ENCODE data around the gene TCHP.

TCHP gene

DNA sequence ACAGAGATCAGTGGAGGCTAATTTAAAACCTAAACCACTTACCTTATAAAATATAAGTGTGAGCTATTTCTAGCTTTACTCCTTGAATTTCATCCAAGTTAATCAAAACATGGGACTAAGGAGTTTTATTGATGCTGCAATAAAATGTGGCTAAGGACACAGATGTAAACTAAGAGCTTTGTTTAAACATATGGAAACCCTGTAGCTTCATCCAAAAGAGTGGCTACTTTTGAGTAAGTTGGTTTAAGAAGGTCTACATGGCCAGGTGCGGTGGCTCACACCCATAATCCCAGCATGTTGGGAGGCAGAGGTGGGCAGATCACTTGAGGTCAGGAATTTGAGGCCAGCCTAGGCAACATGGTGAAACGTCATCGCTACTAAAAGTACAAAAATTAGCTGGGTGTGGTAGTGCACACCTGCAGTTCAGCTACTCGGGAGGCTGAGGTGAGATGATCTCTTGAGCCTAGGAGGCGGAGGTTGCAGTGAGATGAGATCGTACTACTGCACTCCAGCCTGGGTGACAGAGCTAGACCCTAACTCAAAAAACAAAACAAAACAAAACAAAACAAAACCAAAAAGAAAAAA lies 40.4 kb downstream of the TCHP start:
- no peak for FAIRE-seq

DNA sequence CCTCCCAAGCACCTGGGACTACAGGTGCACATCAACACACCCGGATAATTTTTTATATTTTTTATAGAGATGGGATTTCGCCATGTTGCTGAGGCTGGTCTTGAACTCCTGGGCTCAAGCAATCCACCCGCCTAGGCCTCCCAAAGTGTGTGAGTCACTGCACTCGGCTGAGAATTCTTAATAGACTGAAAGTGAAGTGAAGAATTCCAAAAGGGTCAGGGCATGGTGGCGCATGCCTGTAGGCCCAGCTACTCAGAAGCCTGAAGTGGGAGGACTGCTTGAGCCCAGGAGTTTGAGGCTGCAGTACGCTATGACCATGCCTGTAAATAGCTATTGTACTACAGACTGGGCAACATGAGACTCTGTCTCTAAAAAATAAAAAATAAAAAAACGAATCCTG lies 43.7 kb downstream of the TCHP start:
- FAIRE-seq = no peak

DNA sequence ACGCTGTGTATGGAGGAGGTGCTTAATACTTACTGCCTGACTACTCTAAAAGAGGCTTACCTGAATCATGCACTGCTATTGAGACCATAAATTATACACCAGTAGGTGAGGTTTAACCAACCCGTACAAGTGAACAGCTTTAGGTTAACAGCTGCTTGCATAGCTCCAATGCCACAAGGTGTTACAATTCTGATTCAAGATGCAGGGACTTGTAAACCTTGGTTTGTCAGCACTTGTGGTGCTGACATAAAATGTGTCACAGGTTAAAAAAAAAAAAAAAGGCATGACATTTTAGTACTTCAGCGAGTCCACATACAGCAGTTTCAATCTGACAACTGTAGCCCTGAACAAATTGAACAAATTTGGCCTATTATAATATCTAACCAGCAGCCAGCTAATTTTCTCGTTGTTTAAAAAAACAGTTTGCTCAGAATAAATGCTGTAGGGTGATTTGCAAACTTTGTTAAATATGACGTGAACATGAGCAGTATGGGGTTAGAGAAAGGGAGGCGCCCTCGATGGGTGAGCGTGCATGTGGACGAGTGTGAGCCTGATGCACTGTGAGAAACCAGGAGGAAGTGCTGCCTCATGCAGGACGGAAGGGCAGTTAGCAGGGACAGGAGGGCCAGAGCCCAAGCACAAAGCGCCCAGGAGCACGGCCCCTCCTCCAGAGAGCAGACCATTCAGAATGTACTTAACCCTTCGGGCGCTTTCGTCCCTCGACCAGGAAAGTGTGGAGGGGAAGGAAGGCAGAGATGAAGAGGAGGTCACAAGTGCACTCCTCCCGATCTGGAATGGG lies 44.7 kb downstream of the TCHP start:
- no peak for FAIRE-seq

DNA sequence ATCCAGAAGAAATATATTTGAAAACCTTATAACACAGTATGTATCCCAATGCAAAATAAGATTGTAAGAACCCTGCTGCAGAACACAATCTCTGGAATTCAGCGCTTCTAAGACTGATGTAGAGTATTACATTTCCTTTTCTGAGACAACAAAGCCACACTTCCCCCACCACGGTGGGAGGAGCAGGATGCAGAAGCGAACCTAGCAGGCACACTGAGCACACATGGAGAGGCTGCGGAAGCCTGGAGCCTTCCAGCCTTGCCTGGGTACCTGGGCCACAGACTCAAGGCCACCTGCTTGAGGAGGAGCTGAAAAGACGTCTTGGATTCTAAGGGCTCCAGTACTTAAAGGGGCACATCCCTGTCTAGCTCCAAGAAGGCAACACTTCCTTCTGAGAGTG lies 46.4 kb downstream of the TCHP start:
- FAIRE-seq = no peak

DNA sequence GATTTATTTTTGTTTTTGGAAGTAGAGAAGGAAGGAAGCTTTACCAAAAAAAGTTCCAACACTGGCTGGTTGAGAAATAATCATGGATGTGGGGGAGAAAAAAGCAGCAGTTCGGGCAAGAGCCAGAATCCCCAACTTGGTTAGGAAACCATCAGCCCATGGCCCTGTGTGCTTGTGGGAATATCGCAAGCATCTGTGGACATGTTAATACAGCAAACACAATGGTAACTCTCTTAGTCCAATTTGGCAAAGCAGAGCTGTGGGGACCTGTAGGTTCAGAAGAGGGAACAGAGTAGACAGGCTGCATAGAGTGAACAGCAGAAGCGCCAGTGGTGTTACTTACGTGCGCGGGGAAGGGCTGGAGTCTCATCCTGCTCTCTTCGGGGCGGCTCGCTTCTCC lies 46.8 kb downstream of the TCHP start:
- FAIRE-seq = no peak

DNA sequence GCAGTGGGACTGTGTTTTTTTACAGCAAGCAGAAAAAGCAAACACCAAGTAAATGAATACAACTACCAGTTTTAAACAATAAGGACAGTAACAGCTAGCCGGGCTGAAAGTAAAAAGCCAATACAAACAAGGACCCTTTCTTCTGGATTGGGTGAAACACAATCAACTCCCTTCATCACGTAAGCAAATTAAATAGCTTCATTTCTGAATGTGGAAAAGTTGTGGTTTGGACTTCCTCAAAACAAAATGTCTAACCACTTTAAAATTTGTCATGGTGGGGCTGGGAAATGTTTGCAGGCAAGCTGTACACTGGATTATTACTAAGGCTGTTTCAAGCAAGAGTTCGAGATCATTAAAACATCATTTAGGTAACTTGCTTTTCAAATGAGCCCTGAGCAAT lies 47.4 kb downstream of the TCHP start:
- no peak for FAIRE-seq

- FAIRE-seq = no peak
Observed at GRCh38 chr12:109948368-109948767, 48.3 kb downstream of the TCHP start.

GRCh38 chr12:109949089-109949488 lies 49.0 kb downstream of the TCHP start:
- no peak for FAIRE-seq

DNA sequence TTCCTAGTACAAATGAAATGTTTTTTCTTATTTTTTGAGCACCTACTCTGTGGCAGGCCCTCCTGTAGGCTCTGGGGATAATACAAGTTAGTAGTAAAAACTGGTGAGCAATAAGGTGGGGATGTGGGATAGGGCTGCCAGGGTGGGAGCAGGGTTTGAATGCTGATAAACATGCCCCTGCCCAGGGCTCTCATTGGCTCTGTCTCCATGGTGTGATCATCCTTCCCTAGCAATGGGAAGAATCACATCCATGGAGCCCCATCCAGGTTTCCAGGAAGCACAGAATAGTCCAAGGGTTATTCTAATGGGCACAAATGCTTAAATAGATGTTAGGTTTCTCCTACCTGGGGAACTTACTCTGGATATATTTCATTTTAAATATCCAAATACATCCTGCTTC lies 50.6 kb downstream of the TCHP start:
- FAIRE-seq = no peak

DNA sequence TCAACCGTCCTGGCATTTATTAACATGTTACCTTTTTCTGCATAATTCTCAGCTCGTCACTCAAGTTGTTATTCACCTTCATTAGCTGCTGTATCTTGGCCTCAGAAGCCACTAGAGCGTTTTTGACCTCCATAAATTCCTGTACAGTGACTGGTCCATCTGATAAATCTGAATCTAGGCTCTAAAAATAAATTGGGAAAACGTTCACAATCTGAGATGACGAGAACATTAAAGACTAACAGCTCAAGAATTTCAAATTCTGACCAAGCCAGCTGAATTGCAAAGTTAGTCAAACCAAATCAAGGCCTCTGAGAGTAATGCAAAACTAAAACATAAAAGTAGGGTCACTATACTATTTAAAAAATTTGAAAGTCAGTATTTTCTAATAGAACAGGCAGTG lies 51.1 kb downstream of the TCHP start:
- FAIRE-seq = no peak

- no peak for FAIRE-seq
Observed at GRCh38 chr12:109951751-109952150, 51.7 kb downstream of the TCHP start.

DNA sequence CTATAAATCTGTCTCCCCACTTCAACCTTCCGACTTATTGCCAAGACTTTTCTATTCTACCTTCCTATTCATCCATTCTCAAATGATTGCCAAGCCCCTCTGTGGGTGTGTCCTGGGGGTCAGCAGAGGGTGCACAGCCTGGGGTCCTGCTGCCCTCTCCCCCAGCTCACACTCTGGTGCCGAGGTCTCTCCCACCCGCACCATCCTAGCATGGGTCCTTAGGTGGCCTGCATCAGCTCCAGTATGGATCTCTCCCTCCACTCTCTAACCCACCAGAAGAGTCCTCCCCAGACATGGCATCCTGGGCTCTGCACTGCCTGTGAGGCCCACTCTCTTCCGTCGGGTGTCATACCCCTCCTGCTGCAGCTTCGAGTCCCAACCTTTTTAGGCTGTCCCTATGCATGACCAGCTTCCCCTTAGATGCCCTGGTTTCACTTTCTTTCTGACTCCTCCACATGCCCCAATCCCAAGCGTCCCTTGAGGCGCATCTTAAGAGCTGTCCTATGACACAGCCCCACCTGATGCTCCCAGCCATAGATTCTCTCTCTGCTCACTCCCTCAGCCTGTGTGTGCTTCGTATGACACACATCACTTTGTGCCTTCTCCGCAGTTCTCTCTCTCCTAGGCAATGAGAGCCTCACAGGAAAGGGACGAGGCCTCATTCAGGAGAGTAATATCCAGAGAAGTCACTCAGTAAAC lies 52.2 kb downstream of the TCHP start:
- FAIRE-seq = no peak

DNA sequence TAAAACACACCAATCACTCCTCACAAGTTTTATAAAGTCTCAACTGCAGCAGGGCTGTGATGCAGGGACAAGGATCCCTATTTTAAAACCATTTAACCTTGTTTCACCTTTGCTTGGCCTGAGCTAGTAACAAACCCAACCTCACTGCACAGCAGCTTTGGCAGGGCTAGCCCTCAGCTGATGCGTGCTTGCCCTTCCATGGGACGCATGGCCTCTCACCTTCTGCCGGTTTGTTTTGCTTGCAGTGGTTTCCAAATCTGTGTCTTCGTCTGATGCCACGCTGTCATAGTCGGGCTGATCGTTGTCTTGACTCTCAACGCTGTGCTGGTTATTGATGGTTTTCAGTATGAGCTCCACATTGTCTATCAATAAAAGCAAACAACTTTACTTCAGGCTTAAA lies 52.8 kb downstream of the TCHP start:
- FAIRE-seq = no peak

- FAIRE-seq = no peak
Observed at GRCh38 chr12:109953656-109954055, 53.6 kb downstream of the TCHP start.

GRCh38 chr12:109958374-109958773 lies 58.3 kb downstream of the TCHP start:
- no peak for FAIRE-seq

DNA sequence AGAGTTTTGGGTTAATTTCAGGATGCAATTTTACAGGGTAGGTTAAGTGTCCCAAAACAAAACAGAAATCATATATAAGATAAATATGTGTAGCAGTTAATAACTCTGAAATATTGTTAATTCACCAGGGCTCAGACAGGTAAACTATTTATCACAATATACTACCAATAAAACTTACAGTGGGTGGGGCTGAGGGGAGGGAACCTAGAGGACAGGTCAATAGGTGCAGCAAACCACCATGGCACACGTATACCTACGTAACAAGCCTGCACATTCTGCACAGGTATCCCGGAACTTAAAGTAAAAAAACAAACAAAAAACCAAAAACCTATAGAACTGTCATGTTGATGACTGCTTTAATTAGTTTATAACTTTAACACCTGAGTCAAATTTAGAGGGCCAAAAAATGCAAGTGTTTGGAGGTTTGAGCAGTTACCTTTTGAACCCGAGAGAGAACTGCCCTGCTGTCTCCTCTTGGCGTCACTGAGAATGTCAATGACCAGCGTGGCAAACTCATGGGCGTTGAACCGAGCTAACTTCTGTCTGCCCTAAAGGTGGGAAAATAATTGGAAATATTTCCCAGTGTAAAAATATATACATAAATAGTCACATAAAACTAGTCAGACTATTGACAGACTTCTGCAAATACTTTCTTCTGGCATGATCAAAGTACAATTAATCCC lies 59.5 kb downstream of the TCHP start:
- no peak for FAIRE-seq

- no peak for FAIRE-seq
Observed at GRCh38 chr12:109961201-109961600, 61.1 kb downstream of the TCHP start.

DNA sequence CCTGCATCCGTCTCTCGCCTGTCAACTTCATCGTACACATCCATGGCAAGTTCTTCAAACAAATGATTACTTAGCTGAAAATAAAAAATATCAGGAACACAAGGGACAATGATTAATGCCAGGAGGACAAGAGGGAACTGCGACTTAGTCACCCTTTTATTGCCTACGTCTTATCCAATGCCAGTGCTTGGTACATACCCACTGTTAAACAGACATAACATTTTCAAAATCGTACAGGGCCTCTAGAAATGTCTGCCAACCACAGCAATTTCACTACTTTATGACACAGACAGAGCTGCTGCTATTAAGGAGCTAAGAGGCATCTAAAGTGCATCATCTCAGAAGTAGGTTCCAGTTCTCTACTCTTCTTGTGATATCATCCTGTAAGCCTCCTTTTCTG lies 61.5 kb downstream of the TCHP start:
- no peak for FAIRE-seq

- no peak for FAIRE-seq
Observed at GRCh38 chr12:109962398-109962797, 62.3 kb downstream of the TCHP start.

- FAIRE-seq = no peak
Observed at GRCh38 chr12:109963330-109963729, 63.3 kb downstream of the TCHP start.

- no peak for FAIRE-seq
Observed at GRCh38 chr12:109963743-109964429, 63.8 kb downstream of the TCHP start.

GRCh38 chr12:109966546-109966945 lies 66.5 kb downstream of the TCHP start:
- FAIRE-seq = no peak
